KMS-11 (cell line): ENCODE data around the gene VAV2.

Experiments used
- H2AFZ ChIP-seq: fragments of 200-600 bp; sonication (generic); 2 replicates; pipeline ENCODE4 v1.6.1; 2016; ENCODE audit warnings: antibody characterized with exemption, mixed run types, low read depth
- H3K27ac ChIP-seq: fragments of 200-600 bp; sonication (generic); 2 replicates; pipeline ENCODE4 v1.6.1; 2016; ENCODE audit warnings: mild to moderate bottlenecking, mixed run types
- H3K27me3 ChIP-seq: fragments of 200-600 bp; sonication (generic); 2 replicates; pipeline ENCODE4 v1.6.1; 2017; ENCODE audit warnings: mild to moderate bottlenecking, low read depth, mixed run types, moderate library complexity; ENCODE audit not compliant: insufficient read depth
- H3K36me3 ChIP-seq: fragments of 200-600 bp; sonication (generic); 2 replicates; pipeline ENCODE4 v1.6.1; 2017; ENCODE audit warnings: mild to moderate bottlenecking, mixed run types; ENCODE audit not compliant: insufficient read depth
- H3K4me1 ChIP-seq: fragments of 200-600 bp; sonication (generic); 2 replicates; pipeline ENCODE4 v1.6.1; 2016; ENCODE audit warnings: mild to moderate bottlenecking, low read depth, mixed run types; ENCODE audit not compliant: poor library complexity, severe bottlenecking
- H3K4me2 ChIP-seq: fragments of 200-600 bp; sonication (generic); 2 replicates; pipeline ENCODE4 v1.7.0; 2016; ENCODE audit warnings: mild to moderate bottlenecking, mixed run types
- H3K4me3 ChIP-seq: fragments of 200-600 bp; sonication (generic); IDR thresholded peaks from 2 replicates; pipeline ENCODE4 v1.6.1; 2017; ENCODE audit warnings: low read depth, low read length, mixed read lengths; ENCODE audit not compliant: insufficient read depth
- H3K79me2 ChIP-seq: fragments of 200-600 bp; sonication (generic); 2 replicates; pipeline ENCODE4 v1.6.1; 2016; ENCODE audit warnings: low read depth, mixed run types; ENCODE audit not compliant: insufficient read depth
- H3K9ac ChIP-seq: fragments of 200-600 bp; sonication (generic); 2 replicates; pipeline ENCODE4 v1.6.1; 2016; ENCODE audit warnings: mild to moderate bottlenecking, mixed run types
- H4K20me1 ChIP-seq: fragments of 200-600 bp; sonication (generic); 2 replicates; pipeline ENCODE4 v1.6.1; 2016; ENCODE audit warnings: mild to moderate bottlenecking, mixed run types; ENCODE audit not compliant: insufficient read depth
- TF ChIP-seq, protein P1 (sequence below): fragments of 200-600 bp; sonication (generic); conservative IDR thresholded peaks from 2 replicates; pipeline ENCODE4 v1.6.1; 2017; ENCODE audit warnings: low read depth, mild to moderate bottlenecking, antibody characterized with exemption, low read length, moderate library complexity, mixed read lengths

Gene VAV2

DNA sequence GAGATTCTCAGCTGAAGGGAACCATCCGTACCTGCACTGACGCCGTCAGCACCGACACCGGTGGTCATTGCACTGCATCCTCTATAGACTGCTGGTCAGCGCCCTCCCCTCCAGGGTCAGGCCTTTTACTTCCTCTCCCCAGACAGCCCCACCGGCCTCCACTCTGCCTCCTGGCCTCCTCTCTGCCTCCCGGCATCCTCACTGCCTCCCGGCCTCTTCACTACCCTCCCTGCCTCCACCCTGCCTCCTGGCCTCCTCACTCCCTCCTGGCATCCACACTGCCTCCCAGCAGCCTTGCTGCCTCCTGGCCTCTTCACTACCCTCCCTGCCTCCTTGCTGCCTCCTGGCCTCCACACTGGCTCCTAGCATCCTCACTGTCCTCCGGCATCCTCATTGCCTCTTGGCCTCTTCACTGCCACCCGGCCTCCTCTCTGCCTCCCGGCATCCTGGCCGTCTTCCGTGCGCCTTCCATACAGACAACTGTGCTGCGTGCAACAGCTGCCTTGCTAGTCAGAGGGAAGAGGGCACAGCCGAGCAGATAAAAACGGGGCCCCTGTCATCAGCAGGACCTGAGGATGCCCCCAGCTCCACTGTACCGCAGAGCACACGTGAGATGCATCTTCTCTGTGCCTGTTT is 62.0 kb downstream of the VAV2 start:
- H3K36me3 ChIP-seq: no peaks in the 10 kb centered on the region
- no peak overlapping the region for H3K4me2 ChIP-seq
- no peak overlapping the region for H2AFZ ChIP-seq
- TF ChIP-seq, protein P1, sequence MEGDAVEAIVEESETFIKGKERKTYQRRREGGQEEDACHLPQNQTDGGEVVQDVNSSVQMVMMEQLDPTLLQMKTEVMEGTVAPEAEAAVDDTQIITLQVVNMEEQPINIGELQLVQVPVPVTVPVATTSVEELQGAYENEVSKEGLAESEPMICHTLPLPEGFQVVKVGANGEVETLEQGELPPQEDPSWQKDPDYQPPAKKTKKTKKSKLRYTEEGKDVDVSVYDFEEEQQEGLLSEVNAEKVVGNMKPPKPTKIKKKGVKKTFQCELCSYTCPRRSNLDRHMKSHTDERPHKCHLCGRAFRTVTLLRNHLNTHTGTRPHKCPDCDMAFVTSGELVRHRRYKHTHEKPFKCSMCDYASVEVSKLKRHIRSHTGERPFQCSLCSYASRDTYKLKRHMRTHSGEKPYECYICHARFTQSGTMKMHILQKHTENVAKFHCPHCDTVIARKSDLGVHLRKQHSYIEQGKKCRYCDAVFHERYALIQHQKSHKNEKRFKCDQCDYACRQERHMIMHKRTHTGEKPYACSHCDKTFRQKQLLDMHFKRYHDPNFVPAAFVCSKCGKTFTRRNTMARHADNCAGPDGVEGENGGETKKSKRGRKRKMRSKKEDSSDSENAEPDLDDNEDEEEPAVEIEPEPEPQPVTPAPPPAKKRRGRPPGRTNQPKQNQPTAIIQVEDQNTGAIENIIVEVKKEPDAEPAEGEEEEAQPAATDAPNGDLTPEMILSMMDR: no peak
- H3K9ac ChIP-seq: no peak overlapping the region
- no peak overlapping the region for H3K27ac ChIP-seq
- H3K79me2 ChIP-seq: no peaks in the 10 kb centered on the region
- H3K4me3 ChIP-seq: no peak overlapping the region
- H3K27me3 ChIP-seq: no peaks in the 10 kb centered on the region
- no peaks in the 10 kb centered on the region for H4K20me1 ChIP-seq
- H3K4me1 ChIP-seq: peaks cover 9% of the 10 kb centered on the region

DNA sequence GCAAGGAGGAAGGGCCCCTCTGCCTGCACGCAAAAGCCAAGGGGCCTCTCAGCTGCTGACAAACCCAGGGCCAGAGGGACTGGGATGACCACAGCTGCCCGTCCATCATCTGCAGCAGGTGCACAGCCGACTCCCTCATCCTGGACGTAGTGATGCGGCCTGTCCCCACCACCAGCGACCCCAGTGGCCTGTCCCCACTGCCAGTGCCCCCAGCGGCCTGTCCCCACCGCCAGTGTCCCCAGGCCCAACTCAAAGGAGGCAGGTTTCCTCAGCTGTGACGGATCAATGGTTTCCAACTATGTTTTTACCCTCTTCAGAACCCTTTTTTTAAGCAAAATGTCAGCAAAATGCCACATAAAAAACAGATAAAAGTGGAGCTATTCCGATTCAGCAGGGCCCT is 62.5 kb downstream of the VAV2 start:
- Histone ChIP-seq H3K4me2 (no peak overlapping the region), H3K27me3 (no peaks in the 10 kb centered on the region), H3K79me2 (no peaks in the 10 kb centered on the region), H3K36me3 (no peaks in the 10 kb centered on the region), H2AFZ (no peak overlapping the region), H3K4me3 (no peak overlapping the region), H3K9ac (no peak overlapping the region), H3K4me1 (peaks cover 9% of the 10 kb centered on the region), H4K20me1 (no peaks in the 10 kb centered on the region), H3K27ac (no peak overlapping the region)
- TF ChIP-seq, protein P1: no peak

DNA sequence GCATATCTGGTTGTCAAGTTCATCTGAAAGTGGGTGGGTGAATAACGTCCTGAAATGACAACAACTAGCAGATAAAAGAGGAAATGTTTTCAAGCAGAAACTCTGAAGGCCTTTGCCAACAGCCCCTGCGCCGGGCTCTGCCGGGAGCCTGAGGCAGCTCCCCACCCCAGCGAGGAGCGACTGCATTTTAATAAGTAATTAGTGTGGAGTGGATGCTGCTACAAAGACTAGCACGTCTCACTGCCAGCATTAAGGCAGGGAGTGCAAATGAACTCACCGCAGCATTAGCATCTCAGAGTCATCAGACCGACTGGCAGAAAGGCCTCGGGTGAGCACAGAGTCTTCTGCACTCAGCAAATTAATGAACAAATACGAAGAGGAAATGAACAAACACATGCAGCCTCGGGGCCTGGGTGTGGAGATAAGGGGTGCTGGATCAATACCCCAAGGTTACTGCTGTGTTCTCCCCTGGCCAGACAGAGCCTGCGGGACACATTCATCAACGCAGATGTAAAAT is 63.8 kb downstream of the VAV2 start:
- Histone ChIP-seq H3K27ac (no peak overlapping the region), H2AFZ (no peak overlapping the region), H3K4me3 (no peak overlapping the region), H3K4me2 (no peak overlapping the region), H3K27me3 (no peaks in the 10 kb centered on the region), H3K9ac (no peak overlapping the region), H3K79me2 (no peaks in the 10 kb centered on the region), H3K36me3 (no peaks in the 10 kb centered on the region), H3K4me1 (peaks cover 9% of the 10 kb centered on the region), H4K20me1 (no peaks in the 10 kb centered on the region)
- TF ChIP-seq, protein P1: no peak

DNA sequence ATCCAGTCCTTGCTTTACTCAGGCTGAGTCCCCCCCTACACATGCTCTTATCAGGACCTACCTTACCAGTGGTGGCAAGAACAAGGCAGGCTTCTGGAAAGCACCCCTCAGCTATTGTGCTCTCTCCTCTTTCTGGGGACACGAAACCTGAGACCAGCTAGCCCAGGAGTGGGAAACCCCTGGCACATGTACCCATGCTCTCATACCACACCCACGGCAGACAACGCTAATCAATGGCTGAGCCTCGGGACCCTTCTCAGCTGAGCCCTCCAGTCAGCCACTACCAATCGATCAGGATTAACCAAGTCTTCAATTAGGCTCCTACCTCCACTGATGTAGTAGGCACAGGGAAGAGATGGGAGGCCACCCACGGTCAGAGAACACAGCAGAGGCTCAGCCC is 65.1 kb downstream of the VAV2 start:
- TF ChIP-seq, protein P1: no peak
- no peaks in the 10 kb centered on the region for H4K20me1 ChIP-seq
- no peaks in the 10 kb centered on the region for H3K79me2 ChIP-seq
- peak overlapping the region; percentile 8; the same call in 1 of the 2 replicates for H3K27ac ChIP-seq
- peak overlapping the region; percentile 9; the same call in 1 of the 2 replicates for H3K9ac ChIP-seq
- H2AFZ ChIP-seq: no peak overlapping the region
- no peak overlapping the region for H3K4me3 ChIP-seq
- peaks cover 9% of the 10 kb centered on the region for H3K4me1 ChIP-seq
- H3K36me3 ChIP-seq: no peaks in the 10 kb centered on the region
- H3K4me2 ChIP-seq: peak overlapping the region; percentile 21; the same call in 1 of the 2 replicates
- no peaks in the 10 kb centered on the region for H3K27me3 ChIP-seq
